Osteoblast (primary cell): ENCODE data around the gene SEMA4C. TPM values are rescaled to one million over a fixed set of nuclear protein-coding genes. Genes with fewer than 3 reads are reported as not detected.

ENCODE experiments used
- DNase-seq: peaks from one replicate; pipeline ENCODE4 v3.0.0; 2011; ENCODE audit warnings: low spot score, mixed read lengths; ENCODE audit not compliant: insufficient read length; ENCODE audit errors: missing footprints
- H2AFZ ChIP-seq: 2 replicates; pipeline ENCODE4 v1.6.0; 2011; ENCODE audit warnings: mild to moderate bottlenecking, low read length
- H3K27ac ChIP-seq: 2 replicates; pipeline ENCODE4 v1.5.1; 2011; ENCODE audit warnings: mild to moderate bottlenecking, low read depth, low read length, moderate library complexity
- H3K27me3 ChIP-seq: 2 replicates; pipeline ENCODE4 v1.6.0; 2012; ENCODE audit warnings: mild to moderate bottlenecking, control low read depth, inconsistent platforms, low read length, moderate library complexity; ENCODE audit not compliant: insufficient read depth
- H3K36me3 ChIP-seq: 2 replicates; pipeline ENCODE4 v1.5.1; 2011; ENCODE audit warnings: mild to moderate bottlenecking, low read length, control low read depth, moderate library complexity; ENCODE audit not compliant: insufficient read depth
- H3K4me1 ChIP-seq: 2 replicates; pipeline ENCODE4 v1.5.1; 2011; ENCODE audit warnings: mild to moderate bottlenecking, low read length, control low read depth, moderate library complexity; ENCODE audit not compliant: insufficient read depth
- H3K4me2 ChIP-seq: 2 replicates; pipeline ENCODE4 v1.6.0; 2011; ENCODE audit warnings: mild to moderate bottlenecking, low read length; ENCODE audit not compliant: insufficient read depth
- H3K4me3 ChIP-seq: fragments of 200-600 bp; sonication (generic); 3 replicates; pipeline ENCODE4 v1.5.1; 2012; ENCODE audit warnings: mild to moderate bottlenecking, low read length, inconsistent platforms; ENCODE audit not compliant: insufficient read depth
- H3K79me2 ChIP-seq: 2 replicates; pipeline ENCODE4 v1.6.0; 2012; ENCODE audit warnings: mild to moderate bottlenecking, low read length, control low read depth, inconsistent platforms; ENCODE audit not compliant: insufficient read depth
- H3K9me3 ChIP-seq: 2 replicates; pipeline ENCODE4 v1.5.1; 2011; ENCODE audit warnings: low read depth, low read length, control low read depth
- H4K20me1 ChIP-seq: 2 replicates; pipeline ENCODE4 v1.6.0; 2012; ENCODE audit warnings: mild to moderate bottlenecking, low read length, control low read depth; ENCODE audit not compliant: insufficient read depth
- total RNA-seq: library from RNA; depleted of rRNA; stranded (reverse); fragments of >200 nt; gene quantifications from 2 replicates; pipeline ENCODE4 v1.2.3, GENCODE V29; 2012
- TF ChIP-seq, protein P1 (sequence below): IDR thresholded peaks from 2 replicates; pipeline ENCODE4 v1.5.1; 2011; ENCODE audit warnings: mild to moderate bottlenecking, low read depth, low read length, moderate library complexity; ENCODE audit errors: extremely low read depth

SEMA4C gene
- total RNA-seq, 1 donor, result 29.7 TPM

GRCh38 chr2:96866586-96866985, 3.3 kb downstream of the SEMA4C start:
- Histone ChIP-seq H3K4me1 (peaks cover 15% of the 10 kb centered on the region), H3K4me2 (peak overlapping the region; percentile 93), H4K20me1 (peaks cover 47% of the 10 kb centered on the region), H3K4me3 (no peak overlapping the region), H3K79me2 (peaks cover 39% of the 10 kb centered on the region), H3K27ac (no peak overlapping the region), H3K9me3 (no peaks in the 10 kb centered on the region), H2AFZ (no peak overlapping the region), H3K27me3 (no peaks in the 10 kb centered on the region), H3K36me3 (peaks cover 47% of the 10 kb centered on the region)
- peak; percentile 87 for DNase-seq
- TF ChIP-seq, protein P1, sequence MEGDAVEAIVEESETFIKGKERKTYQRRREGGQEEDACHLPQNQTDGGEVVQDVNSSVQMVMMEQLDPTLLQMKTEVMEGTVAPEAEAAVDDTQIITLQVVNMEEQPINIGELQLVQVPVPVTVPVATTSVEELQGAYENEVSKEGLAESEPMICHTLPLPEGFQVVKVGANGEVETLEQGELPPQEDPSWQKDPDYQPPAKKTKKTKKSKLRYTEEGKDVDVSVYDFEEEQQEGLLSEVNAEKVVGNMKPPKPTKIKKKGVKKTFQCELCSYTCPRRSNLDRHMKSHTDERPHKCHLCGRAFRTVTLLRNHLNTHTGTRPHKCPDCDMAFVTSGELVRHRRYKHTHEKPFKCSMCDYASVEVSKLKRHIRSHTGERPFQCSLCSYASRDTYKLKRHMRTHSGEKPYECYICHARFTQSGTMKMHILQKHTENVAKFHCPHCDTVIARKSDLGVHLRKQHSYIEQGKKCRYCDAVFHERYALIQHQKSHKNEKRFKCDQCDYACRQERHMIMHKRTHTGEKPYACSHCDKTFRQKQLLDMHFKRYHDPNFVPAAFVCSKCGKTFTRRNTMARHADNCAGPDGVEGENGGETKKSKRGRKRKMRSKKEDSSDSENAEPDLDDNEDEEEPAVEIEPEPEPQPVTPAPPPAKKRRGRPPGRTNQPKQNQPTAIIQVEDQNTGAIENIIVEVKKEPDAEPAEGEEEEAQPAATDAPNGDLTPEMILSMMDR, result no peak

GRCh38 chr2:96866149-96866548, 3.7 kb downstream of the SEMA4C start:
- H4K20me1 ChIP-seq, result peaks cover 51% of the 10 kb centered on the region
- H3K27me3 ChIP-seq, result no peaks in the 10 kb centered on the region
- no peak overlapping the region for H3K4me2 ChIP-seq
- H3K27ac ChIP-seq, result no peak overlapping the region
- H3K4me3 ChIP-seq, result no peak overlapping the region
- peak; percentile 79 for DNase-seq
- TF ChIP-seq, protein P1, result no peak
- peaks cover 15% of the 10 kb centered on the region for H3K4me1 ChIP-seq
- no peaks in the 10 kb centered on the region for H3K9me3 ChIP-seq
- H2AFZ ChIP-seq, result no peak overlapping the region
- H3K36me3 ChIP-seq, result peaks cover 51% of the 10 kb centered on the region
- peaks cover 39% of the 10 kb centered on the region for H3K79me2 ChIP-seq

DNA sequence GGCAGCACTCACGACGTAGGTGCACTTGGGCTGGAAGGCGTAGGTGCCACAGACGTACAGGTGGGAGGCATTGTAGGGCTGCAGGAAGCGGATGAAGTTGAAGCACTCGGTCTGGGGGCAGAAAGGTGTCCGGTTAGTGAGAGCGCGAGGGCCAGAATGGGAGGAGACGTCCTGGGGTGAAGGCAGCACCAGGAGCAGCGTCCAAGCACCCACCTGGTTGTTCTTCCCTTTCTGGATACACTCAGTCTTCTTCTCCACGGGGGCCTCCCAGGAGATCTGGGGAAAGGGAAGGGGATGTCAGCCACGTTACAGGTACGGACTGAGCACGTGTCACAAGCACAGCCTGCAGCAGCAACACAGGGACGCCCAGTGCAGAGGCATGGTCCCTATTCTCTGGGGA, 4.2 kb downstream of the SEMA4C start:
- H3K9me3 ChIP-seq, result no peaks in the 10 kb centered on the region
- TF ChIP-seq, protein P1, result no peak
- H3K27me3 ChIP-seq, result no peaks in the 10 kb centered on the region
- no peak overlapping the region for H2AFZ ChIP-seq
- no peak overlapping the region for H3K27ac ChIP-seq
- H4K20me1 ChIP-seq, result peaks cover 52% of the 10 kb centered on the region
- no peak overlapping the region for H3K4me2 ChIP-seq
- H3K4me1 ChIP-seq, result peaks cover 11% of the 10 kb centered on the region
- DNase-seq, result no peak
- no peak overlapping the region for H3K4me3 ChIP-seq
- H3K79me2 ChIP-seq, result peaks cover 39% of the 10 kb centered on the region
- H3K36me3 ChIP-seq, result peaks cover 56% of the 10 kb centered on the region

DNA sequence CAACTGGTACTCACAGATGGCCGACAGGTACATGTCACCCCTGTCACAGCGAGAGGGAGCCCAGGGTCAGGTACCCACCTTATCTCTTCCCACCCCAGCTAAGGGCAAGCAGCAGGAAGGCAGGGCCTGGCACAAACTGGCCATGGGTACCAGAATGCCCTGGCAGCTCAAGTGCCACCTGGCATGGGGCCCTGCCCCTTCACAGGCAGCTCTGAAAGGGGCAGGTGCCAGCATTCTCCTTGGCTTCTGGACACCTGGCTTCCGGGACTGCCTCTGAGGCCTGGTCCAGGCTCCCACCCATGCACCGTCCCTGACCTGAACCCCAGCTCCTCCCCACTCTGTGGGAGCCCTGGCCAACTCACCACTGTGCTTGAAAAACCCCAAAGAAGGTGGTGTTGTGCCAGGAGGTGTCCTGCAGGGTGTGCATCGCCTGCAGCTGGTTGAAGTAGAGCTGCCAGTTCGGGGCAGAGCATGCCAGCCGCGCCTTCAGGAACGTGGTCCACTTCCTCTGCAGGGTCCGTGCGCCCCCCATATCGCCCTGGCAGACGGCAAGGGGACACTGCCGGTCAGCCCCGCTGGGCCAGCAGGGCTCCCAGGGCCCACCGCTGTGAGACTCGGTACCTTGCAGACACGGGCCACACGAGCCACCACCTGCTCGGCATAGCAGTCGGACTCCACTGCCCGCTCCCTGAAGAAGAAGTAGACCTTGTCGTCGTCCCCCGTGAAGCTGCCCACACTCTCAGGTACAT, 5.4 kb downstream of the SEMA4C start:
- H4K20me1 ChIP-seq, result peaks cover 54% of the 10 kb centered on the region
- no peak overlapping the region for H3K27ac ChIP-seq
- no peak overlapping the region for H3K4me2 ChIP-seq
- peaks cover 63% of the 10 kb centered on the region for H3K36me3 ChIP-seq
- H3K9me3 ChIP-seq, result no peaks in the 10 kb centered on the region
- peaks cover 39% of the 10 kb centered on the region for H3K79me2 ChIP-seq
- no peak overlapping the region for H3K4me3 ChIP-seq
- no peak overlapping the region for H2AFZ ChIP-seq
- peaks cover 8% of the 10 kb centered on the region for H3K4me1 ChIP-seq
- no peaks in the 10 kb centered on the region for H3K27me3 ChIP-seq
- TF ChIP-seq, protein P1, result no peak
- DNase-seq, result peak; percentile 61
